GM19025 (cell line): ENCODE measurements around the gene OSCP1.

Experiments
- ATAC-seq: cut with Tn5 transposase; IDR thresholded peaks from one replicate; pipeline ENCODE4 v1.9.1; 2021; ENCODE audit warnings: mild to moderate bottlenecking, low read depth, moderate library complexity; ENCODE audit not compliant: unreplicated experiment

OSCP1 gene

DNA sequence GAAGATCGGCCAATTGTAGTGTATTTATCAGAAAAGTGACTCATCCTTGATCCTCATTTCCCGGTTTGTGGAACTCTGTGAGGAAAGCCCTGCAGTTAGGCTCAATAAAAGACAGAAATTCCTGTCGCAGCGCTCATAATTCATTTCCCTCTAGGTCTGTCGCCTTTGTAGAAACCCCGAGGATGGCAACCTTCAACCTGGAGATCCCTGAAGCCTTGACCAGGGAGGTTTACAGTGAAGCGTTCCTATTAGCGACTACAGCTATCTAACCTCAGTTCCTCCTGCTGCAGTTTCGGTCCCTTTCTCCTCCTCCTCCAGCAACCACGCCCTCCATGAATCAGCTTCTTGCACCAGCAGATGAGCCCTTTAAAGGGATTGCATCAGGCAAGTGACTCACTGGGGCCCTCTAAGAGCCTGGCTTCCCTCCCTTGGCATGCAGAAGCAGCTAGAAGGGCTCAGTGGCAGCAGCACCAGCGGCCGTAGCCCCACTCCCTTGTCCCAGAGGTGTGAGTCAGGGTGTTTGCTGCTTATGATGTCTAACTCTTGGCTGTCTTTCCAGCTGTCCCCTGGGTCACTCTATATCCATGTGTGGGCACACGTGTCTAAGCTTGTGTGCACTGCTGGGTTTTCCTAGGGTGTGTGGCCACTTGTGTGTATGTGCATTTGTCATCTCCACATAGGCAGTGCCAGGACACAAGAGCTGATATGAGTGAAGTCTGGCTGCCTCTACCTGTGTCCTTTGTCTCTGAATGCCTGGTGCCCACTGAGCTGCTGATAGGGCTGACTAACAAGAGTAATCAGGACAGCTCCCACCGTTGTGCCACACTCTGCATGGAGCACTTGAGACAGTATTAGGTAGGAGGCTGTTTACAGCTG lies 63.7 kb downstream of the OSCP1 start:
- peak; percentile 37 for ATAC-seq

DNA sequence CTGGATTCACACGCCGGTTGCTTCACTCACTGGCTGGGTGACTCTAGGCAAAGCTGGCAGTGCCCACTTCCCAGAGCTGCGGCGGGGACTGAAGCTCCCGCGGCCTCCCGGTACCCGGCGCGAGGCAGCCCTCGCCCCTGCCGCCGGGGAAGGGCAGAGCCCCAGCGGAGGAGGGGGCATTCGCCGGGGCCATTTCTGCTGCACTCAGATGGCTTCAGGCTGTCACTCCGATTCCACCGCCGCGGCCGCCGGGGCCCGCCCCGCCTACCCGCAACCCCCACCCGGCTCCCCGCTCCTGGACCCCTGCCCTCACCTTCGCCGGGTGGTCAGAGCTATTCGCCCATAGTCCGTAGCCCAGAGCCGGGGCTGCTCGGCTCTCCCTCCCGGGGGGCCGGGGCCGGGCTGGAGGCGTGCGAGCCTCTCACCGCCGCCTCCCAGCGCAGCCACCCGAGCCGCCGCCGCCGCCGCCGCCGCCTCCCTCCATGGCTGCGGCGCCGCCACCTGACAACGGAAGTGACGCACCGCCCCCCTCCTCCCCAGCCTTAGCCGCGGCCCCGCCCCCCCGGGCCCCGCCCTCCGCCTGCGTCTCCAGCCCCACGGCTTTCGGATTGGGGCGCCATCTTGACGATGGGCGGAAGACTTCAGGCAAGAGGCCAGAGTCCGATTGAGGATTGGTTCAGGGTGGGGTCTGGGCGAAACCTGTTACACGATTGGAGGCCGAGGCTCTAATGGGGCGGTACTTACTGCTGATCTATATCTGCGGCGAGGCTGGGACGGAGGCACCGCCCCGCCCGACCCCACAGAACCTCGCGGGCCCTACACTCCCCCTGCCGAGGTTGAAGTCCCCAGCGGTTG lies 64.6 kb downstream of the OSCP1 start, which contains the start of gene STK40:
TSS of gene STK40 (minus strand) at position 515 of the 855 bp plus-strand sequence. CDS start 24,592 bp downstream, outside the sequence.
- ATAC-seq, result peak; percentile 84

DNA sequence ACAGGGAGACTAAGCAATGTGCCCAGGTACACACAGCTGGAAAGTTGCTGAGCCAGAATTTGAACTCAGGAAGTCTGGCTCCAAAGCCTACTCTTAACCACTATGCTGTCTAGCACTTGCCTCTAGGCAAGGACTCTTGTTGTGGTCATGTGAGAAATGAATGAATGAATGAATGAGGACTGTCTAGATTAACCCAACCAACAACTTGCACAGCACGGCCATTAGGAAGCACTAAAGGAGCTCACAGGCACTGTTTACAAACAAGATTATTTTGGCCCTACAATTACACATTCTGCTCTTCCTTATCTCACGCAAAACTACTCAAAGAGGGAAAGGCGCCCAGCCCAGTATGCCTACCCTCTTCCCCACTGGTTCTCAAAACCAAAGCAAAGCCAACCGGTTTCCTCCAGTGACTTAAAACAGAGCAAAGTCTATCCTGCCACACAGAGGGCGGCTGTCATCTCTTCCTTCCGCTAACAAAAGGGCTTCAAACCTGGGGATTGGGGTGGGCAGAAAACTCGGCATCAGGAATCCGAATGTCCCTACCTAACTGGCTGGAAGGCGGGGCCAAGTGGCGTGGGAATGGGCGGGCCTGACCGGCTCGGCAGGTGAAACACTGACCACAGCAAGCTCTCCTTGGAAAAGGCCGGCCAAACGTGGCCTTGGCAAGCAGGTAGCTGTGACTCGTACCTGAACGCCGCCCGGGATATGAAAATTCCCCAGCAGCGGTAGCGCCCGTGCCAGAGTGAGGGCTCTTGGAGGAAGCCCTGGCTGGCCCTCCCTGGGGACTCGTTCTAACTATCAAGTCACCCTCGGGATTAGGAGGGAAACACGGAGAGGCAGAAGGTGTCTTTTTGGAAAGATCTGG lies 65.5 kb downstream of the OSCP1 start:
- no peak for ATAC-seq

DNA sequence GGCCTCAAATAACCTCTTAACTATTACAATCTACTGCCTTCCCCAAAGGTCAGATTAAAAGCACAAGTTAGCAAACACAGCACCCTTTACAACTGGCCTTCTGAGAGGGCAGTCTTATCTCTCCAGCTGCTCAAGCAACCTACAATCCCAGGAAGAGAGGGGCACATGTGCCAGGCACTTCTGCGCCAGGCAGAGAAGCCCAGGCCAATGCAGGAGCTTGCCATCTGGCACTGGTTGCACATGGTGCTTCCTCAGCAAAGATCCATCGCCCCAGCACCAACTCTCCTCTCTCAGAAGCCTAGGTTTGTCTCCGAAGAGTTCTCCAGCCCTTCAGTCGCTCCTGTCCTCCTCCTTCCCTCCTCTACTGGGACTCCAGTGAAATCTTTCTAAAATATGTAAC lies 67.0 kb downstream of the OSCP1 start:
- no peak for ATAC-seq

DNA sequence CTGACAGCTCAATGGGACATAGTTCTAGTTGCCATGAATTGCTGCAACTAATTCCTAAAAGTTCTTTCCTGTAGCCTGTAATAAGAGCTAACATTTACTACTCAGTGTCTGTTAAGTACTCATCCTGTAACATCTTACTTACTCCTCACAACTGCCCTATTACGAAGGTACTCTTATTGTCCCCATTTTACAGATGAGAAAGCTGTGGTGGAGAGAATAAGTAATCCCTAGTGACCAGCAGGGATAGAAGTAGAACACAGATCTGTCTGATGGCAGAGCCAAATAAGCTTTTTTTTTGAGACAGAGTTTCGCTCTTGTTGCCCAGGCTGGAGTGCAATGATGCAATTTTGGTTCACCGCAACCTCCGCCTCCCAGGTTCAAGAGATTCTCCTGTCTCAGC lies 67.6 kb downstream of the OSCP1 start:
- no peak for ATAC-seq

DNA sequence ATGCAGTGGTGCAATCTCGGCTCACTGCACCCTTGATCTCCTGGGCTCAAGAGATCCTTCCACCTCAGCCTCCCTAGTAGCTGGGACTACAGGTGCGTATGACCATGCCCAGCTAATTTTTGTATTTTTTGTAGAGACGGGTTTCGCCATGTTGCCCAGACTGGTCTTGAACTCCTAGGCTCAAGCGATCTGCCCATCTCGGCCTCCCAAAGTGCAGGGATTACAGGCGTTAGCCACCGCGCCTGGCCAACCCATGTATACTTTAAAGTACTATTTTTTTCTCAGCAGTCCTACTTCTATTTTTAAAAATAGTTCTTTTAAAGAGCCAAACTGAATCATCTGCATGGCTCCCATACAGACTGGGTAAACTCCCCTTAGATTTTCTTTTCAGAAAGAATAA lies 68.0 kb downstream of the OSCP1 start:
- no peak for ATAC-seq

DNA sequence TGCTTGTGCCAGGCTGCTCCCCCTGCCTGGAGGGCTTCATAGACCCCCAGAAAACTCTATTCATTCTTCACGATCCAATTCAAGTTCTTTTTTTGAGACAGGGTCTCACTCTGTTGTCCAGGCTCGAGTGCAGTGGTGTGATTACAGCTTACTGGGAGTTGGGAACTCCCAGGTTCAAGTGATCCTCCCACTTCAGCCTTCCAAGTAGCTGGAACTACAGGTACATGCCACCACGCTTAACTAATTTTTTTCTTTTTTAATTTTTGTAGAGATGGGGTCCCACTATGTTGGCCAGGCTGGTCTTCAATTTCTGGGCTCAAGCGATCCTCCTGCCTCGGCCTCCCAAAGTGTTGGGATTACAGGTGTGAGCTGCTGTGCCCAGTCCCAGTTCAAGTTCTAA lies 68.8 kb downstream of the OSCP1 start:
- no peak for ATAC-seq

DNA sequence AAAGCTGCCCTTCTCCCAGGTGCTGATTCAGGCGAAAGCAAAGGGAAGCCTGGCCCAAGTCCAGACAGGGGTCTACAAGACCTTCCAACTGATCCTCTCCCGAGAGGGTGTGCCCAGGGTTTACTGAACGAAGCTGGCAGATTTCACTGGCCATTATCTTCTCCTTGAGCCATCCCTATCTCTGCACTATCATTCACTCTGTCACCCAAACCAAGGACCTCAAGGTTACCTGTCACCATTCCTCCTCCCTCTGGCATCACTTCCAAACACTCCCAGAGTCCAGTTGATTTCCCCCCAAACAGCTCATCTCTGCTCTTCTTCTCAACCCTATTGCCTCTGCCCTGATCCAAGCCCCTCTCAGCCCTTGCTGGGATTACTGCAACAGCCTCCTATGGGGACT lies 69.5 kb downstream of the OSCP1 start:
- no peak for ATAC-seq

DNA sequence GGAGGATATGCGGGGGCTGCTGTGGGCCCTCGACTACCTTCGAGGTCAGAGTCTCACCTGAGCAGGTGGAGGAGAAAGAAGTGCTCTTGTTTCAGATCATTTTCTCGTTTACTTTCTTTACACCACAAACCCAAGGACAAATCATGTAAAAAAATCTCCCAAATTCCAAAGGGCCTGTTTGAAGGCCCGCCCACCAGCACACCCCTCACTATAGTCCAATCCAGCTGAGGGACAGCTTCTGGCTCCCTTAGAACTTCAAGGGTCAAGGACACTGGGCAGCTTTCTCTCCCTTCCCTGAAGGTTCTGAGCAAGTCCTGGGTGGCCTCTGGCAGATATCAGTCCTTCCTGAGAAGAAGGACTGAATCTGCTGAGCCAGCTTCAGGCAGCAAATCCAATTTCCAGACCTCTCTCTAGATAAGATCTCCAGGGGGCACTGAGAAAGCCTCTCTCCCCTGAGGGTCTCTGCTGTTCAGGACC lies 70.1 kb downstream of the OSCP1 start:
- ATAC-seq, result no peak

DNA sequence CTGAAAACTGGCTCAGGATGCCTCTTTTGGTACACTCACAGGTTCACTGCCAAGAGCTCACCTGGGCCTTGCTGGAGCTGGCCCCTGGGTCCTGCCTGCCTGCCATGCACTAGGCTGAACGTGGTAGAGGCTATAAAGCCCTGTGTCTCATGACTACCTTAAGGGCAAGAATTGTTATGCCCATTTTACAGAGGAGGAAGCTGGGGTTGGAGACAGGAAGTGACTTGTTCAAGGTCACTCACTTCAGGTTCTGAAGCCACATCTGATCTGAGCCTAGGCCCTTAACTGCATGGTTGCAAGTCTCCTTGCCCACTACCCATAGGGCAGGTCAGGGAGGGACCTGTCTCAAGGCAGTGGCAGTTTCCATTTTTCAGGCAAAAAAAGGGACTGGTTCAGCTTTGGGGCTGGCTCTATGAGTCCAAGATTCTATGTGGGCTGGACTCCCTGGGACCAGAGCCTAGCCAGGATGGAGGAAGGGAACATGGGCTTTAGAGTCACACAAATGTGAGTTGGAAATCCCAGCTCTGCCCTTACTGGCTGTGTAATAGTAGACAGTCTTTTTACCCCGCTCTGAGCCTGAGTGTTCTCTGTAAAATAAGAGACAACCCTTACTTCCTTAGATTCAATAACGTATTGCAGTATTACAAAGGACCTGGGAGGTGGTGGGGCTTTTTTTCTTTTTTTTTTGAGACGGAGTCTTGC lies 72.3 kb downstream of the OSCP1 start:
- no peak for ATAC-seq

DNA sequence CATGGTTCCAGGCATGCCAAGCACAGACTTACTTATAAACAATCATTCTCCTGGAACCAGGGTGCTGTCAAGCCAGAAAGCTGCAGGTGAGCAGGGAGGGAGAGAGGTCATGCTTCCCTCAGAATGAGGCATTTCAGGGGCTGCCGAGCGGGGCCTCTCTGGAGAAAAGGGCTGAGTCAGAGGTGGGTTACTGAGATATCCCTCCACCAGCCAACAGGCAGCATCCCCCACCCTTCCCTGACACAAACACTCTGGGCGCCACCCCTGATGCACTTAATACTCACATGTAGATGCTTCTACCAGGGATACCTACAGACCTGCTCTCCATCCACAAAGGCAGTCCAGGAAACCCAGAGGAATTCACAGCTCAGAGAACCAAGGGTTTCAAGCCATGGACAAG lies 77.6 kb downstream of the OSCP1 start:
- ATAC-seq, result no peak

DNA sequence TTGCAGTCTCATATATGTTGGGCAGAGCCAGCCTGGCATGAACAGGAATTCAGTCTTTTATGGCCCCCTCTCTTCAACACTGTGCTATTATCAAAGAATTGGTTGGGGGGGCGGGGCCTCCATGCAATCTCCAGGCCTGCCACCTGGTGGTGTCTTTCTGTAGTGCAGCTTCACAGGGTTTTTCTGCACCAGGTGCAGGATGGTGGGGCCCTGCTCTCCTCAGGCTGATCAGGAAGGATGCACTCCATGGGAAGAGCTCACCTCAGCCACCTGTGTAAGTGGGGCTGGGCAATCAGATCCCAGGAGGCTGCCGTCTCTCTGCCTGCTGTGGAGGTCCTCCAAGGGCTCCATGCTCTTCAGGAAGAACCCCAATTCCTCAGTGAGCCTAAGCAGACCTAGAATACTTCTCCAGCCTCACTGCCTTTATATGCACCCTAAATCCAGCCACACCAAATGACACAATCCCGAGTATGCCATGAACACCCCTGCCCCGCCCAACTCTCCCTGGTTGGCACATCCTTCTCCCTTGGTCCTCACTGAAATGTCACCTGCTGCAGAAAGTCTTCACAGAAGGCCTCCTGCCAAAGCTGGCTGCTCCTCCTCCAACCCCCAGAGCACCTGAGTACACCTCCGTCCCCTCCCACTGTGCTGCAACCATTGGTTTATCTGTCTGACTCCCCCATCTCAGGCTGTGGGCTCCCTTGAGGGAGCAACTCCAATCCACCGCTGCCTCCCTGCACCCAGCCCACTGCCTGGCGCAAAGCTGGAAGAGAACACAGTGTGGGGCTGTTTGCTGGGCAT lies 81.0 kb downstream of the OSCP1 start:
- ATAC-seq, result no peak
